Stomach (tissue), 9 donors: ENCODE measurements around the gene TMEM17. TPM values are rescaled to one million over a fixed set of nuclear protein-coding genes. Genes with fewer than 3 reads are reported as not detected.

ENCODE experiments used
- DNase-seq, 2 donors: peaks; one replicate each; pipeline versions ENCODE4 v3.0.0 to v3.0.0-alpha.2; 2013 to 2019
- H3K27ac ChIP-seq, 5 donors: fragments of 200-600 bp in 4 of 5; sonication (generic) in 4 of 5; one replicate each; pipeline ENCODE4 v1.5.1; 2013 to 2019; ENCODE audit warnings: mild to moderate bottlenecking in 1 of 5, moderate library complexity in 1 of 5
- H3K27me3 ChIP-seq, 3 donors: fragments of 200-600 bp; sonication (generic); one replicate each; pipeline ENCODE4 v1.5.1; 2017 to 2019; ENCODE audit warnings: mixed run types in 1 of 3
- H3K36me3 ChIP-seq, 4 donors: fragments of 200-600 bp; sonication (generic); 1 replicate in 3 of 4; 2 replicates in 1 of 4; pipeline ENCODE4 v1.5.1; 2016 to 2019
- H3K4me1 ChIP-seq, 4 donors: fragments of 200-600 bp; sonication (generic); one replicate each; pipeline ENCODE4 v1.5.1; 2016 to 2019
- H3K4me3 ChIP-seq, 4 donors: fragments of 200-600 bp; sonication (generic) in 3 of 4; one replicate each; pipeline ENCODE4 v1.5.1; 2016 to 2019; ENCODE audit warnings: mild to moderate bottlenecking in 1 of 4
- H3K9me3 ChIP-seq, 4 donors: fragments of 200-600 bp; sonication (generic); one replicate each; pipeline ENCODE4 v1.5.1; 2016 to 2019
- EP300 ChIP-seq: sonication (generic); formaldehyde crosslinking; IDR thresholded peaks from one replicate; pipeline ENCODE4 v1.6.1; 2017; ENCODE audit warnings: antibody characterized with exemption
- POLR2A ChIP-seq, 4 donors: fragments of 450-650 bp; IDR thresholded peaks; one replicate each; pipeline ENCODE4 v1.6.1; 2016; ENCODE audit warnings: antibody characterized with exemption in 4 of 4, control low read depth in 2 of 4, mild to moderate bottlenecking in 1 of 4, moderate library complexity in 1 of 4
- POLR2AphosphoS5 ChIP-seq, 3 donors: sonication (generic); formaldehyde crosslinking; IDR thresholded peaks; one replicate each; pipeline ENCODE4 v1.6.1; 2016; ENCODE audit warnings: antibody characterized with exemption in 3 of 3
- WGBS, 5 donors: extraction: QIAGEN DNeasy Blood & Tissue Kit in 3 of 5; methylation state at CpG; one replicate each; pipeline versions ENCODE4 v1.1.5 to v1.1.7; 2013 to 2018; 5-methylcytosine and 5-hydroxymethylcytosine counted together
- intact Hi-C: fragments of 100-400 bp; cut with DNase I; formaldehyde crosslinking; loops from one replicate; pipeline ENCODE4 v1.15.1; 2023; ENCODE audit warnings: low total_unique reads
- polyA plus RNA-seq, 3 donors: library from polyadenylated mRNA; stranded (reverse); fragments of 200-250 nt; gene quantifications; one replicate each; pipeline ENCODE4 v1.2.3, GENCODE V29; 2013
- total RNA-seq, 5 donors: library from RNA; depleted of rRNA; stranded (reverse); fragments of >200 nt; gene quantifications; one replicate each; pipeline versions ENCODE4 v1.1.0 to v1.2.3, GENCODE V29; 2014 to 2016
- TF ChIP-seq, protein P1 (sequence below), 7 experiments: fragments of 450-650 bp in 4 of 7; fragments of 200-600 bp in 3 of 7; sonication (generic) in 3 of 7; IDR thresholded peaks; one replicate each; pipeline ENCODE4 v1.5.1; 2016 to 2019; ENCODE audit warnings: antibody characterized with exemption in 7 of 7, control low read depth in 2 of 7, mild to moderate bottlenecking in 1 of 7
- donor health status: healthy with polysubstance abuse.
- donor health status: Bipolar disorder and iron deficiency.
- donor health status: healthy.

The TMEM17 gene
- total and polyA plus RNA-seq, 8 donors: 0.87 to 2.2 (median 1.2) TPM; not detected in 3

DNA sequence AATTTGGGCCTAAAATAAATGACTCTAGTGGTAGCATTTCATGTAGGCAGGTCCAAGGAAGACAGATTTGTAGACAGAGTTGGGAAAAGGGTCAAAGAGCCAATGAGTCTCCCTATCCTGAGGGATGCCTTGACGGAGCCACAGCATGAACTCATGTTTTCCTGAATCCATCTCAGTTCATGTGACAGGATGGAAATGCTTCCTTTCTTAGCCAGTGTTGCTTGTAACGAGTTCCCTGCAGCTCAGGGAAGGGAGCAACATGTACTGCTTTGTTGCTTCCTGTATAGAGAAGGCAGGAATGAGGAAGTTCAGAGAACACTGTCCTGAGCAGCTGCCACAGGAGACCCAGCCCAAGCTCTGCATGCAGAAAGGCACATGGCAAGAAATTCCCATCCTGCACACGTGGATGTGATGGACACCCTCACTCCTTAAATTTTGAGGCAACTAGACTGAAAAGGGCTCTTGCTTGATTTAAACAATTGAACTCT, 27.9 kb downstream of the TMEM17 start:
- Histone ChIP-seq H3K36me3 (no peaks in the 10 kb centered on the region), H3K9me3 (no peaks in the 10 kb centered on the region), H3K27ac (peak overlapping the region in 4 of 5 donors; percentile 32 to 62 (median 58)), H3K4me3 (no peak overlapping the region), H3K4me1 (peaks cover 5 to 52% (median 27%) of the 10 kb centered on the region in 4 donors), H3K27me3 (no peaks in the 10 kb centered on the region)
- peak in 1 of 2 donors; percentile 54 for DNase-seq
- intact Hi-C loops: no loop called here
- no peak for TF ChIP-seq POLR2A (IDR thresholded peaks at IDR 0.05)
- TF ChIP-seq EP300: no peak
- TF ChIP-seq, protein P1, sequence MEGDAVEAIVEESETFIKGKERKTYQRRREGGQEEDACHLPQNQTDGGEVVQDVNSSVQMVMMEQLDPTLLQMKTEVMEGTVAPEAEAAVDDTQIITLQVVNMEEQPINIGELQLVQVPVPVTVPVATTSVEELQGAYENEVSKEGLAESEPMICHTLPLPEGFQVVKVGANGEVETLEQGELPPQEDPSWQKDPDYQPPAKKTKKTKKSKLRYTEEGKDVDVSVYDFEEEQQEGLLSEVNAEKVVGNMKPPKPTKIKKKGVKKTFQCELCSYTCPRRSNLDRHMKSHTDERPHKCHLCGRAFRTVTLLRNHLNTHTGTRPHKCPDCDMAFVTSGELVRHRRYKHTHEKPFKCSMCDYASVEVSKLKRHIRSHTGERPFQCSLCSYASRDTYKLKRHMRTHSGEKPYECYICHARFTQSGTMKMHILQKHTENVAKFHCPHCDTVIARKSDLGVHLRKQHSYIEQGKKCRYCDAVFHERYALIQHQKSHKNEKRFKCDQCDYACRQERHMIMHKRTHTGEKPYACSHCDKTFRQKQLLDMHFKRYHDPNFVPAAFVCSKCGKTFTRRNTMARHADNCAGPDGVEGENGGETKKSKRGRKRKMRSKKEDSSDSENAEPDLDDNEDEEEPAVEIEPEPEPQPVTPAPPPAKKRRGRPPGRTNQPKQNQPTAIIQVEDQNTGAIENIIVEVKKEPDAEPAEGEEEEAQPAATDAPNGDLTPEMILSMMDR (IDR thresholded peaks at IDR 0.05): no peak
- TF ChIP-seq POLR2AphosphoS5 (IDR thresholded peaks at IDR 0.05): peak; percentile 21 to 69 (median 22)
- 28 to 38% (median 29%) methylated on average over 3 of the region's 3 CpGs for WGBS, 5 donors

DNA sequence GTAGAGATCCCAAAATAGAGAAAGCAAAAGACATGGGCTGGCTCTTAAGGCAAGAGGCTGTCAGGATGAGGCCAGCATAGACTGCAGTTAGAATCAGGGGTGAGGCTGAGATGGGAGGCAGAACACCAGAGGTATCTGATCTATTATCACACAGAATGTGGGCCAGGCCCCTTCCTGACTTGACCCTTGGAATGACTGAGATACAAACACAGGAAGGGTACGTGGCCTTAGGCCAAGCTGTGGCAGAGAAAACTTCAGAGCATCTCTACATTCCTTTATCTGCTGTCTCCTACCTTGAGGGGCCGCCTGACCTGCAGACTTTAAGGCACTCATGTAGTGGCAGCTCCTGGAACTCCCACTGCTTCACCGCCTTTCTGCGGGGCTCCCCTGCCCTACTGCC, 28.4 kb downstream of the TMEM17 start:
- Histone ChIP-seq H3K9me3 (no peaks in the 10 kb centered on the region), H3K4me3 (no peak overlapping the region), H3K27ac (peak overlapping the region in 4 of 5 donors; percentile 32 to 62 (median 58)), H3K36me3 (no peaks in the 10 kb centered on the region), H3K27me3 (no peaks in the 10 kb centered on the region), H3K4me1 (peaks cover 5 to 57% (median 28%) of the 10 kb centered on the region in 4 donors)
- intact Hi-C loops: no loop called here
- TF ChIP-seq, protein P1 (IDR thresholded peaks at IDR 0.05): no peak
- TF ChIP-seq POLR2A (IDR thresholded peaks at IDR 0.05) (no peak), EP300 (no peak), POLR2AphosphoS5 (IDR thresholded peaks at IDR 0.05) (no peak)
- DNase-seq: no peak
- 85 to 94% (median 87%) methylated on average over 4 of the region's 4 CpGs for WGBS, 5 donors

DNA sequence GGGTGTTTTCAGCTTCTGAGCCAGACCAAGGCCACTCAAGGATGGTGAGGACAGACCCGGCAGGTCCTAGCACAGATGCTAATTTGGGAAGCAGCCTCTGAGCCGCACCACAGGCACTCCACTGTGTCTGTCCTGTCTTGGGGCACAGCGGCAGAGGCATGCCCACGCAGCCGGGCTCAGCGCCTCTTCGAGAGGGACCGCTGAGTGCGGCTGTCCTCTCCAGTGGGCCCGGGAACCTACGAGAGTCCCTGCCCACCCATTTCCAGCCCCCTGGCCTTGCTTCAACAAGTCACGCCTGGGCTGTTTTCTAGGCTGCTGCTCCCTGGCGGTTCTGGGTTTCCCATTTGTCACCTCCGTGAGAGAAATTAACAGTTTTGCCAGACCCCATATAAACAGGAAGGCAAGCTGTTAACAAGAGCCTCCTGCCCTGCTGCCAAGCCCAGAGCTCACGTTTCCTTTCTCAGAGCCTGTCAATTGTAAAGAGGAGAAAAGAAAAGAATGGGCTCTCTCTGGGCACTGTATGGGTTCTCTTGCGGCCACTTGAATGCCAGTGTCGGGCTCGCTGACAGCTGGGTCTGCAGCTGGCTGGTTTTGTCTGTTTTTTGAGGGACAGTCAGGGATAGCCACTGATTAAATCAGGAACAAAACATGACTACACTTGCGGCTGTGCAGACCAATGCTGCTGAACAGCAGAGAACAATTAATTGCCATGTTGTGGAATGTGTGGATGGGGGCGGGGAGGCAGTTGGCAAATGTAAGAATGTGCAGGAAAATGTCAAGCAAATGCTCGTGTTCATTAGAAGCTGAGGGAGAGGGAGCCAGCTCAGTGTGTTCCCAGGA, 30.6 kb downstream of the TMEM17 start:
- peak overlapping the region; percentile 17 to 26 (median 24) for H3K4me3 ChIP-seq
- intact Hi-C loops: no loop called here
- WGBS, 5 donors: 42 to 63% (median 52%) methylated on average over 21 of the region's 21 CpGs

DNA sequence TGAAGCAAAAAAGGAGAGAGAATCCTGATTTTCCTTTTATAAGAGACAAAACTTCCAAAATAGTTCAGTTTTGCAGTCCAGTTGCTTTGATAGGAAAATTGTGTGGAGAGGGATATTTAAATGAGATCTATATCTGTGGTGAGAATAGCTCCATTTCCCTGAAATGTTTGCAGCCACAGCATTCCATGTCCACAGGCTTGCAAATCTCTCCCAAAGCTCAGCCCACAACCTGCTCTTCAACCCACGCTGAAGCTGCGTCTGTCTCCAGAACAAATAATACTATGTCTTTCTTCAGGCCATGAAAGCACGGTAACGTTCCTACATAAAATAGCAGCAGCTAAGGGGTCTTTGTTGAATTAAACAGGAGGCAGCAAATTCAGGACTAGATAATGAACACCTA, 31.8 kb downstream of the TMEM17 start:
- WGBS, 5 donors: 68 to 89% (median 85%) methylated on average over 4 of the region's 4 CpGs
- Histone ChIP-seq H3K27ac (peak overlapping the region in 3 of 5 donors; percentile 61 to 74 (median 63)), H3K4me1 (peaks cover 5 to 81% (median 29%) of the 10 kb centered on the region in 4 donors), H3K9me3 (no peaks in the 10 kb centered on the region), H3K36me3 (no peaks in the 10 kb centered on the region), H3K4me3 (no peak overlapping the region), H3K27me3 (no peaks in the 10 kb centered on the region)
- no peak for DNase-seq
- no peak for TF ChIP-seq EP300
- no peak for TF ChIP-seq POLR2A (IDR thresholded peaks at IDR 0.05)
- TF ChIP-seq, protein P1 (IDR thresholded peaks at IDR 0.05): no peak
- no peak for TF ChIP-seq POLR2AphosphoS5 (IDR thresholded peaks at IDR 0.05)
- intact Hi-C loops: no loop called here

More for the DNA sequence above, 30.6 kb downstream of the TMEM17 start:
- TF ChIP-seq EP300 (no peak), POLR2A (IDR thresholded peaks at IDR 0.05) (no peak), POLR2AphosphoS5 (IDR thresholded peaks at IDR 0.05) (no peak)
- TF ChIP-seq, protein P1 (IDR thresholded peaks at IDR 0.05): no peak
- no peaks in the 10 kb centered on the region for H3K36me3 ChIP-seq
- H3K4me1 ChIP-seq: peaks cover 5 to 69% (median 29%) of the 10 kb centered on the region in 4 donors
- peak overlapping the region in 4 of 5 donors; percentile 61 to 74 (median 67) for H3K27ac ChIP-seq
- peak in 1 of 2 donors; percentile 67 for DNase-seq
- no peaks in the 10 kb centered on the region for H3K9me3 ChIP-seq
- no peaks in the 10 kb centered on the region for H3K27me3 ChIP-seq
